Stimulated activated CD4-positive, alpha-beta T cell treated with anti-CD3 and anti-CD28 coated beads, Interleukin-12 subunit alpha, Interleukin-12 subunit beta, amount 100 ng/mL, for 48 hours (primary cell): Measurements from ENCODE around the gene CCDC198.

Source experiments
- DNase-seq, 3 donors: peaks; one replicate each; pipeline ENCODE4 v3.0.0-alpha.2; 2020; ENCODE audit warnings: low read depth in 2 of 3, low spot score in 1 of 3

CCDC198 gene

GRCh38 chr14:57493467-57494181 lies at the start of gene CCDC198:
TSS of gene CCDC198 (minus strand) at chr14:57493857. CDS start at chr14:57493715, 142 bp downstream.
- DNase-seq, result no peak

GRCh38 chr14:57533214-57533613 lies 39.6 kb upstream of the CCDC198 start:
- peak in 1 of 3 donors; percentile 20 for DNase-seq

GRCh38 chr14:57530571-57530970 lies 36.9 kb upstream of the CCDC198 start:
- DNase-seq, result no peak

- DNase-seq, result no peak
These were observed 33.3 kb upstream of the CCDC198 start for GRCh38 chr14:57526942-57527341.

- no peak for DNase-seq
These were observed 25.4 kb upstream of the CCDC198 start for GRCh38 chr14:57519043-57519442.

GRCh38 chr14:57512220-57512619 lies 18.6 kb upstream of the CCDC198 start:
- no peak for DNase-seq

- no peak for DNase-seq
These were observed 15.1 kb upstream of the CCDC198 start for GRCh38 chr14:57508756-57509155.

- DNase-seq, result no peak
These were observed 9.1 kb upstream of the CCDC198 start for GRCh38 chr14:57502586-57503254.

- DNase-seq, result no peak
These were observed 7.4 kb upstream of the CCDC198 start for GRCh38 chr14:57501039-57501557.

- DNase-seq, result no peak
These were observed 5.0 kb upstream of the CCDC198 start for GRCh38 chr14:57498659-57499058.

GRCh38 chr14:57498035-57498434 lies 4.4 kb upstream of the CCDC198 start:
- no peak for DNase-seq

- no peak for DNase-seq
These were observed 1.8 kb upstream of the CCDC198 start for GRCh38 chr14:57495416-57495815.

GRCh38 chr14:57492859-57493258 lies 798 bp downstream of the CCDC198 start:
- DNase-seq, result no peak

- DNase-seq, result no peak
These were observed 2.0 kb downstream of the CCDC198 start for GRCh38 chr14:57491640-57492039.

GRCh38 chr14:57487771-57488170 lies 5.9 kb downstream of the CCDC198 start:
- no peak for DNase-seq

GRCh38 chr14:57486767-57487379 lies 6.8 kb downstream of the CCDC198 start:
- no peak for DNase-seq

GRCh38 chr14:57485635-57486034 lies 8.0 kb downstream of the CCDC198 start:
- no peak for DNase-seq

GRCh38 chr14:57482120-57482519 lies 11.5 kb downstream of the CCDC198 start:
- DNase-seq, result no peak

- no peak for DNase-seq
These were observed 13.6 kb downstream of the CCDC198 start for GRCh38 chr14:57480051-57480450.

- DNase-seq, result no peak
These were observed 14.5 kb downstream of the CCDC198 start for GRCh38 chr14:57479197-57479596.

- no peak for DNase-seq
These were observed 15.6 kb downstream of the CCDC198 start for GRCh38 chr14:57478050-57478449.

- DNase-seq, result no peak
These were observed 22.7 kb downstream of the CCDC198 start for GRCh38 chr14:57470909-57471308.
